GM21360 (cell line): ENCODE results near the gene SETSIP.
"Not testable (repeated sequence)": the region's sequence is repeated elsewhere in the genome, so short reads cannot be mapped to it uniquely, and the experiment has no call there.

Source experiments
- ATAC-seq: cut with Tn5 transposase; IDR thresholded peaks from one replicate; pipeline ENCODE4 v1.9.1; 2021; ENCODE audit warnings: mild to moderate bottlenecking, moderate library complexity; ENCODE audit not compliant: unreplicated experiment

Gene SETSIP

DNA sequence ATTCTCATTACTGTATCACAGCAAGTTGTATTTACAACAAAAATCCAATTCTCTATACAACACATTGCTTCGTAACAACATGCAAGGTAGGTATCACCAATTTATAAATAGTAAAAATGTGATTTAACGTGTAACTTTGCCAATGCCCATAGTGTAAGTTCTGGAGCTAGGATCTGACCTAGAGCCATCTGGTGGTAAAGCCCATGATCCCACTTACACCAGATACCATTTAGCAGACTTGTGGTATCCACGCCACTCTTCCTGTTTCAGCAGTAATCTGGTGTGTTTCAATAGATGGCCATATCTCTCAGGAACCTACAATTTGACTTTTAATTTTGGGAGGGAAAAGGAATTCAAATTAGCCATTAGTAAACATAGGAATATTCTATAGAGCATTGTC lies 10.2 kb downstream of the SETSIP start:
- ATAC-seq, result no peak

DNA sequence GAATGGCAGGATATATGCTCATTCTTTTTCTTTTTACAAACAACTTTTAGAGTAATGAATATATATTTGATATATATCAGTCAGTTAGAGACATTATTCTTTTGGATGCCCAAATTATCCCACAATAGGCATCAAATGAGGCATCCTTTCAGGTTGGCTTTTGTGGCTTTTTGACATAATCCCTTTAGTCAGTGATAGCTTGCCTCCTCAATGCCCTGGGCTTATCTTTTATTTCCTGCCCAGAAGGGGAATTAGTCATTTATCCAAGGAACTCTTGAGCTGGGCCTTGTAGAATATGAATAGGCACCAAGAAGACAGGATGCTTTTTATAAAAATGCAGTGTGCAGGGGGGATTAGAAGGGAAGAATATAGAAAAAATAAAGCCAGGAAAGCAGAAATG lies 23.3 kb downstream of the SETSIP start:
- no peak for ATAC-seq

DNA sequence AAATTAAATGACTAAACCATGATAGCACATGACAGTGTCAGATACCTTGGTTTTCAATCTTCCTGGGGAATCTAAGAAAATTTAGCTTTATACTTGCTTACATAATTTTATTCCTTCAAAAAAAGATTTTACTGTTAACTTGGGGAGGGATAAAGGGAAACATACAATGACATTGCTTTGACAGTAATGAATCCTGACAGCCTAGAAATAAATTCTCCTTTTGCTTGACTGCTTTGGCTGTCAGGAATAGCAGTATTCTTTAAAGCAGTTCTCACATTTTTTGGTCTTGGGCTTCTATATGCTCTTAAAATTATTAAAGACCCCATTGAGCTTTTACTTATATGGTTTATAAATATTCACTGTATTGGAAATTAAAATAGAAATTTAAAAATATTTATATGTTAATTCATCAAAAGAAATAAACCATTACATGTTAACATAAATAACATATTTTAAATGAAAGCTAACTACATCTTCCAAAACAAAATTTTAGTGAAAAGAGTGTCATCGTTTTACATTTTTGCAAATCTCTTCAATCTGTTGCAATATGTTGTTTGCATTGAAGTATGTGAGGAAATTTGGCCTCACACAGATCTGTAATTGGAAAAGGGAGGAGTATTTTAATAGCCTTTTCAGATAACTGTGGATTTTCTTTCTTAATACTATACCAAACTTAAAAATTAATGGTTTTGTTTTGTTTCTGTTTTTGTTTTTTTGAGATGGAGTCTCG lies 29.3 kb downstream of the SETSIP start:
- no peak for ATAC-seq

DNA sequence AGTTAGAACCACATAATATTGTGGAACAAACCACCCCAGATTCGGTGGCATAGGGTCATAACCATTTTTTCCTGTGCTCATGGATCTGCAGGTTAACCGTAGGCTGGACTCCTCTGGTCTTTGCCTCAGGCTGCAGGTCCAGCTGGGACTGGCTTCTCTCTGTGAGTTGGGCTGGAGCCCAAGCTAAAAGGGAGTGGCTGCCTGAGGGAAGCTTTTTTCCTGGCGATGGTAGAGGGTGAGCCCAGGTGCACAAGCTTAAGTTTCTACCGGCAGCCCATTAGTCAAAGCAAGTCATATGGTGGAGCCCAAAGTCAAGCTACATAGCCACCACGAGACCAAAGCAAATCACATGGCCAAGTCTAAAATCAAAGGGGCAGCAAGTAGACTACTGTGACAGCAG lies 31.6 kb downstream of the SETSIP start:
- no peak for ATAC-seq

DNA sequence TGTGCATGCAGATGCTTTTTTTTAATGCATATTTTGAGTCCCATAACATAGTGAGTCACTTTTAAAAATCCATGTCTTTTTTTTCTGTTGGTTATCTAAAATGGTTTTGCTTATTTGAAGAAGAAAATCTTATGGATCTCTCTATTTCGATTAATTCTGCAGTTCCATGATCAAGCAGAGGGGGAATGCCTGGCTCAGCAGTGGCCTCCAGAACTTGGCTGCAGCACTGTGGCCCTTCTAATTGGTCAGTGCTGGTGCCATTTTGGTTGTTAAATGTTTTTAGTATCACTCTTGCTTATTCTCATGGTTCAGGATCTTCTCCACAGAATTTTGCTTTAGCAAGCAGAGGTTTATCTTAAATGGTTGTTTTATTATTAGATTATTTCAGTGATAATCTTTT lies 34.2 kb downstream of the SETSIP start:
- no peak for ATAC-seq

DNA sequence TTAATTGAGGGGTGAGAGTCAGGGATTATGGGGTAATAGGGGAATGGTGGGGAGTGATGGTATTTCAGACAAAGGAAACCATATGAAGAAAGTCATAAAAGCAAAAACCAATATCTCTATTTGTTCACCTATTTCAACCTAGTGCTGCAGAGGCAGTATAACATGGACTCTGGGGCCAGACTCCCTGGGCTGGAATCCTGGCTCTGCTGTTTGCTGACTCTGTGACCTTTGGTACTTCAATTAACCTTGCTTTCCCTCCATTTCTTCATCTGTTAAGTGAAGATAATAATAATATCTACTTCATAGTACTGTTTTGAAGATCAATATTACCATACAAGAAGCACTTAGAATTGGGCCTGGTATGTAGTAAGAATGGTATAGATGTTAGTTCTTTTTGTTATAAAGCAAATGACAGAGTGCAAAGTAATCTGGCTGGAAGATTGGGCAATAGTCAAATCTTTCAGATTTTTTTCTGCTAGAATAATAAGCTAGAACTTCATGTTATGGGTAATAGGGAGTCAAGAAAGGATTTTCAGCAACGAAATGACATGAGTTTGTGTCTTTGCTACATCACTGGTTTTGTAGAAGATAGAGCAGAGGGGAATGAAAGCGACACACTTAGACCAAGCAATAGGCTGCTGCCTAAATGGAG lies 36.4 kb downstream of the SETSIP start:
- no peak for ATAC-seq

DNA sequence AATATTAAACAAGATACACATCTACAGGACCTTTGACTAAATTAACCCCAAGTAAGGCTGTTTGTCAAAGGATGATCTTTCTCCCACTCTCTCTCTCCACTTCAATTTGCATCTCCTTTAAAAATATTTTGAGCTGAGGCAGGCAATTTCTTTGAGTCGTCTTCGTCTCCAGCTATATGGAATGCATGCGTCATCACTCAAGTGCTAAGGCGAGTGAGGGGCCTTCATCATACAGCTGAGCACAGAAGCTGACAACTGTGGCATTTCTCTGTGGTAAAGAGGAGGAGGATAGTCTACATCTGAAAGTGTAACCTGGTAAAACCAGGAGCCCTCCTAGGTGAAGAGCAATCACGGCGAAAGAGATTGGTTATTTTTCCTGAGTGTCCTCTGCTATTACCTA lies 37.8 kb downstream of the SETSIP start:
- no peak for ATAC-seq

DNA sequence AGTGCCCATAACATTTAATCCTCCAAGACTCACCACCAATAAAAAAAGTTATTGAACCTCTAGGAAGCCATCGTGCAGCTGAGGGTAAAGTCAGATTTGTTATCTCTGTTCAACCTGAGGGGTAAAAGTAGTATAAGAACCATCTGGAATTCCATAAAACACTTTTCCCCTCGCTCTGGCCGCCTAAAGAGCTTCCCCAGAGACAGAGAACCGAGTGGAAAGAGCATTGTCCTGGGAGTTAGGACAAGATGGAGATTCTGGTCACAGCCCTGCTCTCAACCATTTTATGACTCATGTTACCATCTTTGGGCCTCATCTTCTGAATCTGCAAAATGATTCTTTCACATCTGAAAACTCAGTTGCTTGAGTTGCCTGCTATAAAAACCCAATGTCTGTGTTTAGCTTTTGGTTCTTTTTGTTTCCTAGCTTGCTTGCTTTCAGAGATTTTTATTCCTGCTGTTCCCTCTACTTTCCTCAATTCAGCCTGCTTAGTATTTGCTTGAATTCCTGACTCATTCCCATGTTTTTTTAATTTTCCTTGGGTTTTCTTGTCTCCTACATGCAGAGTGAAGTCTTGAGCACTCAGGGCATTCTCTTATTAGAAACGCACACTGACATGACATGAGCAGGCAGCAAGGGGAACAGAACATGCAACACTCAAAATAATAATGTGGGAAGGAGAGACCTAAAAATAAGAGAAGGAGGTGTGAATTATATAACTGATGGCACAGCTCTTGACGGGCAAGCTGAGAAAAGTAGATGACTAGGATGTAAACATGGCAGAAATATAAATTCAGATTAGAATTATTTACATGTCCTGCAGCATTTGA lies 43.7 kb downstream of the SETSIP start:
- ATAC-seq, result no peak

DNA sequence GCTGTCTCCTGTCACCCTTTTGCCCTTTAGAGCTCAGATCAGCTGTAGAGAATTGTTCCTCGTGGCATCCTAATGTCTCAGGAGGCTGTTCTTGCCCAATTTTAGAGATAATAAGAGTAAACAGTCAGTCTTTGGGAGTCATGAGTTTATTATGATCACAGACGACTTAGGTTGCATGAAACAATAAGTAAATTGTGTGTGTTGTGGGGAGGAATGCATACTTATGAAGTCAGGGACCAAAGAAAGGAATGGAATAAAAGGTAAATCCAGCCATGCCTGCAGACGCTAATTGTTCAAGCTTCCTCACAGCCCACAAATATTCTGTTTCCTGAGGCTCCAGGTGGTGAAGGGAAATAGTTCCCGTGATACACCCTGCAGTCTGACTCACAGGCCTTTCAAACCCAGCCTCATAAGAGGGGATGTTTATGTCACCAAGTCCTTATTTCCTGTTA lies 44.5 kb downstream of the SETSIP start:
- ATAC-seq, result no peak

DNA sequence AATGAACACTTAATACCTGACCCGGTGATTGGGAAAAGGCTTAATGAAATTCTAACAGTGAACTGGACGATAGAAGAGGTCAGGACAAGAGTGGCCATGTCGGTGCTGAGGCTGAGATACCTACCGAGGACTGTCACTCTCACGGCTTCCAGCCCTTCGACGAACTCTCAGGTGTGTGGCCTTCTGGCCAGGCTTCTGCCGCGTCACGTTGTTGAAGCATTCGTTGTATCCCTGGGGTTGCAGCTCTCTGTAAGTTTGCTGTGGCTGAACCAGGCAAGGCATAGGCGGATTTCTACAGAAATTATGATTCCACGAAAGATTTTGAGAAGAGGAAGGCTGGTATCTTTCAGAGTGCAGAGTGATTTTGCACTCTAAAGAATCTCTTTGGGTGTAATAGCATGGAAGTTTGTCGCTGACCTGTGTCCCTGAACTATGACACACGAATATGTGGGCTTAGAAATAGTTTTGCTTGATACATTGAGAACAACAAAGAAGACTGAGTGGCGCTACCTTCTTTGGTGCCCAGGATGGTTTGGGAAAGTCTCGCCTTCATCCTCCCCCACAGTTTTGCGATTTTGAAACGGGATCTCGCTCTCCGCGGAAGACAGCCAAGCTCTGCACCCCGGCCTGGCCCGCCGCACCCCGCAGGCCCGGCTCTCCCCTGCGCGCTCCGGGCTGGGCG lies 45.8 kb downstream of the SETSIP start:
- ATAC-seq, result no peak

DNA sequence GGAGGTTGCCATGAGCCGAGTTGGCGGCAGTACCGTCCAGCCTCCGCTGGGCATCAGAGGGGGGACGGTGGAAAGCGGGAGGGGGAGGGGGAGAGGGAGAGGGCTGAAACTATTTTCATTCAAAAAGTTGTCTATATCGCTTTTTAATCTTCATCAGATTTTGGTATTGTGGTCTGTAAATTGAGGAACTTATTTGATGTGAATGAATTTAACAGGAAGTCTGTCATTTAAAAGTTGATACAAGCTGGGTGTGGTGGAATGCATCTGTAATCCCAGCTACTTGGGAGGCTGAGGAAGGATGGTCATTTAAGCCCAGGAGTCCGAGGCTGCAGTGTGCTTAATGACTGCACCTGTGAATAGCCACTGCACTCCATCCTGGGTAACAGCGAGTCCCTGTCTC lies 48.4 kb downstream of the SETSIP start:
- ATAC-seq, result no peak

DNA sequence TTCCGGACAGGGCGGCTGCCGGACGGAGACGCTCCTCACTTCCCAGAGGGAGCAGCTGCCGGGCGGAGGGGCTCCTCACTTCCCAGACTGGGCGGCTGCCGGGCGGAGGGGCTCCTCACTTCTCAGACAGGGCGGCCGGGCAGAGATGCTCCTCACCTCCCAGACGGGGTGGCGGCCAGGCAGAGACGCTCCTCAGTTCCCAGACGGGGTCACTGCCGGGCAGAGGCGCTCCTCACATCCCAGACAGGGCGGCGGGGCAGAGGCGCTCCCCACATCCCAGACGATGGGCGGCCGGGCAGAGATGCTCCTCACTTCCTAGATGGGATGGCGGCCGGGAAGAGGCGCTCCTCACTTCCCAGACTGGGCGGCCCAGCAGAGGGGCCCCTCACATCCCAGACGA lies 49.2 kb downstream of the SETSIP start:
- not testable (repeated sequence) for ATAC-seq
